HG03439 (cell line): ENCODE measurements around the gene MXRA8.

ENCODE experiments used
- ATAC-seq: cut with Tn5 transposase; IDR thresholded peaks from one replicate; pipeline ENCODE4 v1.9.1; 2021; ENCODE audit warnings: mild to moderate bottlenecking, moderate library complexity; ENCODE audit not compliant: unreplicated experiment

The MXRA8 gene

DNA sequence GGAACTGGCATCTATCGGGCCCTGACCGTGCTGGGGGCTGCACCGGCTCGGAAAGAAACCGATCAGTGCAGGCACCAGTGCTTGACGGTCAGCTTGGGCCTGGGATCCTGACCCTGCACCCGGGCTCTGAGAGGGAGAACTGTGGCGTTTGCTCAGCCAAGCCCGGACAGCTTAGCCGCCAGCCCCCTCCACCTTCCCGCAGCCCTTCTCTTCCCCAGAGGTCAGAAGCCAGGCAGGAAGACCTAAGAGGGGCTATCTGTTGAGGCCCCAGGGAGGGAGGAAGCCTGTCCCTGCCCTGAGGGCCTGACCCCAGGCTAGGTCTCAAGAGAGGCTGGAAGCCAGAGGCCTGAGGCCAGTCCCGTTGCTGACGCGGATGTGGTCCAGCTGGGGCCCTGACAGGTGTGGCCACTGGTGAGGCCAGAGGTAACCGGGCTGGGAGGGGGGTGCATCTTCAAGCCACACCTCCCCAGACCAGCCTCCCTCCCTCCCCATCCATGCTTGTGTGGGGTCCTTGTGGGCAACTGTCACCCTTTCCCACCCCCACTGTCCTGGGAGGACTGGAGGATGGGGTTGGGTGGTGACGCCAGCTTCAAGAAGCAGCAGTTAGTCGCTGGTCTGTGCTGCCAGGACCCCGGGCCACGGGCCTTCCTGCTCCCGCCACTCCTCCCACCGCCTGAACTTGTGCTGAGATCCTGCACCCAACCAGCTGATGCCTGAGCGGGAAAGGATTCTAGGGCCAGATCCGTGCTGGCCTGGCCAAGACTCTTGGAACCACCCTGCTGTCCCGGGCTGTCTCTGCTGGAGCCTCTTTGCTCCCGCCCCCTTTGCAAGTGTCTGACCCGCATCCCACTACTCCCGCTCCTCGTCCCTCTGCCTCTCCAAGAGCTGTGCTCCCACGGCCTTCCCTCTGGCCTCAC lies 6.6 kb downstream of the MXRA8 start:
- no peak for ATAC-seq

- ATAC-seq, result peak; percentile 53
Measured at GRCh38 chr1:1349256-1350012, 8.9 kb downstream of the MXRA8 start, which contains the start of gene DVL1. DVL1 (minus strand) TSS chr1:1349418; CDS start chr1:1349065, 353 bp downstream.

DNA sequence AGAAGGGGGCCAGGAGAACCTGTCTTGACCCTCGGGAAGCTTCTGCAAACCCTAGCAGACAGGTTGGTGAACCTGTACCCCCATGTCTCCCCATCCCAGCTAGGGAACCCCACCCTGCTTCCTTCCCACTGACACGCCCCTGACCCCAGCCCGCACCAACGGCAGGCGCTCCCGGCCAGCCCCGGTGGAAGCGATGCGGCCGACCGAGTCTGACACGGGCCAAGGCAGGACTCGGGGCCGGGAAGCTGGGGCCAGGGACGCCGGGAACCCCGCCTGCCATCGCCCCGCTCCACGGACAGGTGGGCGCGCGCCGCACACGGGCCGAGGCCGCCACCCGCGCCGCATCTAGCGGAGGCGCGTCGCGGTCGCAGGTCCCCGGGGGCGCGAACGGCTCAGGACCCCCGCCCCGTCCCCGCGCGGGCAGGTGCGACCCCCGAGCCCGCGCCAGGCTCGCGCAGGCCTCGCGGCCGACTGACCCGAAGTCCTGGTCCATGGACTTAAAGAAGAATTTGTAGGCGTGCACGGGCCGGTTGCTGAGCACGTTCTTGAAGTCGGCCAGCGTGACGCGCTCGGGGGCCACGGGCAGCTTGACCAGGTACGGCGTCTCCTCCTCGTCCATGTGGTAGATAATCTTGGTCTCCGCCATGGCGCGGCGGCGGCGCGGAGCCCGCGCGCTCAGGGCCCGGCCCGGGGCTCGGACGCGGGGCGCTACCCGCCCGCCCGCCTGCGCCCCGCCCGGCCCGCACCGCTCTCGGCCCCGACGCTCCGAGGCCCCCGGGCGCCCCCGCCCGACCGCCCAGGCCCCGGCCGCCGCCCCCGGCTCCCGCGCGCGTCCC lies 9.7 kb downstream of the MXRA8 start:
- ATAC-seq, result peak; percentile 24

DNA sequence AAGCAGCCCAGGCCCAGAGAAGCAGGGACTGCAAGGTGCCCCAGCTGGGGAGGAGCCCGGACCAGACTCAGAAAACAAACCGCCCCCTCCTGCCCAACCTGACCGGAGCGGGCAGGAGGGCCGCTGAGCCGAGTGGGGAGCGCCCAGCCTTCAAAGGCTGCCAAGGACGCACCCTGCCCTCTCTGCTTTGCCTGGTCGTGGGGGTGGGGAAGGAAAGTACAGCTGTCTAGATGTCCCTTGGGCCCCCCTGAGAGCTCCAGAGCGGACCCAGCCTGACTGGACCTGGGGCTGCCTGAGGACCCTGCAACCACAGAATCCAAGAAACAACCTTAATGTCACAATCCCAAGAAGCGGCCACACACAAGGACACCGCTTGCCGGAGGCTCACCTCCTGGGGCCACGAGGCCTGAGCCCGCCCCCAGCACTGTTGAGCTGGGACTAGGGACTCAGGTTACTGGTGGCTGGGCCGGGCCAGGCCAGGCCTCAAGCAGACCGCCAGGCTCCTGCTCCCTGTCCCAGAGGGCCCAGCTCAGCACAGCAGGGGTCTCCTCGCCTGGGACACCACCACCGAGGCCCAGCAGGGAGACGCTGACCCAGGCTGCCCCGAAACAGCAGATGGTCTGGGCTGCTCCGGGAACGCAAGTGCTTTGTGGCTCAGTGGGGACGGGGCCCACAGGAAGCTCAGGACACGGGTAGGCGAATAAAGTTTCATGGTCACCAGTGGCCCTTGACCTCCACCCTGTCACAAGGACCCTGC lies 10.5 kb downstream of the MXRA8 start:
- no peak for ATAC-seq

GRCh38 chr1:1347026-1347595 lies 11.2 kb downstream of the MXRA8 start:
- no peak for ATAC-seq

DNA sequence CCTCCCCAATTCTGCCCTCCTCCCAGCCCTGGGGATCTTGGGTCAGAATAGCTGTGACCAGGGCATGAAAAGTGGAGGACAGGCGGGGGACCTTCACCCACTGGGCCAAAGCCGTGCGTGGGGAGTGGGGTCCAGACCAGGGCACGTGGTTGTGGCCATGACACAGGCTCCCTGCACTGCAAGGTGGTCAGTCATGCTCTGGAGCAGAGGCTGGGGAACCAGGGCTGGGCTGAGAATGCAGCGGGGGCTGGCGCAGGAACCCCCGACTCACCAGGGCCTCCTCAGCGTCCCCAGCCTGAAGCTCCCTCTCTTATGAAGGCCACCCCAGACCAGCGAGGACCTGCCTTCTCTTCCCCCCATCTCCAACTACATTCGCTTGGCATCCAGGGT lies 11.9 kb downstream of the MXRA8 start:
- ATAC-seq, result no peak

DNA sequence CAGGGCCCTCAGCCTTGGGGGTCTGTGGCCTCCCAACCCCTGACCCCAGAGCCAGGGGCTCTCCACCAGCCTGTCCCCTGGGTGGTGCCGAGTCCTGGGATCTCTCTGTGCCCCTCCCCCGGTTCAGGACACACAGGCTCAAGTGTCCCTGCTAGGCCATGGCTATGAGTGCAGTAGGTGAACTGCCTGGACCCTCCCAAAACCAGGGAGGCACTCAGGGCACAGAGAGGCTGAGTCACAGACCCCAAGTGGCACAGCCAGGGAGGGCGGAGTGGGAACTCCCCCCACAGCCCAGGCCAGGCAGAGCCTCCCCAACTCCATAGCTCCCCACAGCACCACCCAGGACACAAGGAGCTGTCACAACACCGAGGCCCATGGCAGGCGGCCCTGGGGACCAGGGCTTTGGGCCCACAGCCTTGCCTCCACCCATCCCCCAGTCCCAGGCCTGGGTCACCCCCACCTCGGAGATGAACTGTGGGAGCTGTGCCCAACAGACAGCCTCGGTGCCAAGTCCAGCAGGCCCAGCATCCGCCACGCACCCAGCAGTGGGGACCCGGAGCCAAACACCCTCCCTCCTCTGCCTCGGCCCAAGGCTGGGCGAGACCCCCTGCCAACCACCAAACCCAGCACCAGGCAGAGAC lies 12.4 kb downstream of the MXRA8 start:
- no peak for ATAC-seq

DNA sequence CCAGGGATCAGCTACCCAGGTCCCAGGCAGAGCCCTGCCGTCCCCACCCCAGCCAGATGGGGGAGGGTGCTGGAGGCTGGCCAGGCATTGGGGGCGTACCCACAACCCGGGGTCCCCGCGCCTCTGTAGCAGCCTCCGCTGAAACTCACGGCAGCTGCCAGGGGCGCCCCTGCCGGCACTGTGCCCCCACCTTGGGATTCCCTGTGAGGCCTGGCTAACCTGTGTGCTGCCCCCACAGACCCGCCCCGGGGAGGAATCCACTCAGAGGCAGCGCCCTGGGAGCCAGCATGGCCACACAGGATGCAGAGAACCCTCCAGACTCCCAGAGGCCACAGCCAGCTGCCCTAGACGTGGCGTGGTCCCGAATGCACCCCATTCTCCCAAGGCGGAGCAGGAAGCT lies 13.0 kb downstream of the MXRA8 start:
- ATAC-seq, result no peak

DNA sequence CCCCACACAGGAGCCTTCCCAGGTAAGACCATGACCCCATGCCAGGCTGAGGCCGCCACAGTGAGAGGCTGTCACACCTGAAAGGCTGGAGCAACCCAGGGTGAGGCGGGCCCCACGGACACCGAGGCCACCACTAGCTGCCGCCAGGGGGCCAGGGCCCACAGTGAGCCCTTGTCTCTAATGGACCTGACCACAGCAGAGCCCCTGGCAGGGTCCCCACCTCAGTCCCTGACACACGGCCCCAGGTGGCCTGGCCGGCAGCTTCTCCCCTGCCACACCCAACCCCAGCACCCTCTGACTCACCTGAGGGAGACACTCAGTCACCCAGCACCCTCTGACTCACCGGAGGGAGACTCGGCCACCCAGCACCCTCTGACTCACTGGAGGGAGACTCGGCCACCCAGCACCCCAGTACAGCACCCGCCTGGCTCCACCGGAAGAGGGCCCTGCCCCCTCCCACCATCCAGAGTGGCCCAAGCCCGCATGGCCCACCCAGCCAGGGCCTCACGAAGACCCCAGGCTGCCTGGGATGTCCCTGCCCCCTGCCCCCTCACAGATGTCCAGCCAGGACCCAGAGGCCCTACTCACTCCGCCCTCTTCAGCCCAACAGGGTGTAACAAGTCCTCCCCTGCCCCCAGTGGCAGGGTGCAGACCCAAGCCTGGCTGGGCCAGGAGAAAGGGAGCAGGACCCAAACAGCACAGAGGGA lies 13.5 kb downstream of the MXRA8 start:
- ATAC-seq, result no peak

- no peak for ATAC-seq
Measured at GRCh38 chr1:1343811-1344421, 14.4 kb downstream of the MXRA8 start.

GRCh38 chr1:1342584-1343115 lies 15.7 kb downstream of the MXRA8 start:
- no peak for ATAC-seq

GRCh38 chr1:1342061-1342562 lies 16.2 kb downstream of the MXRA8 start:
- no peak for ATAC-seq

- ATAC-seq, result no peak
Measured at GRCh38 chr1:1341549-1342021, 16.8 kb downstream of the MXRA8 start.

GRCh38 chr1:1340791-1341548 lies 17.4 kb downstream of the MXRA8 start:
- no peak for ATAC-seq

GRCh38 chr1:1340185-1340584 lies 18.2 kb downstream of the MXRA8 start:
- no peak for ATAC-seq

- no peak for ATAC-seq
Measured at GRCh38 chr1:1338278-1338677, 20.1 kb downstream of the MXRA8 start.

GRCh38 chr1:1337793-1338147 lies 20.6 kb downstream of the MXRA8 start:
- no peak for ATAC-seq
